Measurements from ENCODE around the gene GTF2IRD1.
"Not testable (repeated sequence)": the region's sequence is repeated elsewhere in the genome, so short reads cannot be mapped to it uniquely, and the experiment has no call there.

Gene GTF2IRD1

DNA sequence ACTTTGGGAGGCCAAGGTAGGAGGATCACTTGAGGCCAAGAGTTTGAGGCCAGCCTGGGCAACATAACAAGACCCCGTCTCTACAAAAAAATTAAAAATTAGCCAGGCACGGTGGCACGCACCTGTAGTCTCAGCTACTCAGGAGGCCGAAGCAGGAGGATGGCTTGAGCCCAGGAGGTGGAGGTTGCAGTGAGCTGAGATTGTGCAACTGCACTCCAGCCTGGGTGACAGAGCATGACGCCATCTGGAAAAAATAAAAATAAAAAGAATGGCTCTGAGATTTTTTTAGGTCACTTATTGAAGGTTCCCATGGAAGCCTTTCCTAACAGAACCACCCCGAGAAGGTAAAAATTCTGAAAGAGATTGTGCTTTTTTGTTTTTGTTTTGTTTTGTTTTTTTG, 109.9 kb downstream of the GTF2IRD1 start:
- not testable (repeated sequence) for DNase-seq (ENCODE audit: low spot score)

DNA sequence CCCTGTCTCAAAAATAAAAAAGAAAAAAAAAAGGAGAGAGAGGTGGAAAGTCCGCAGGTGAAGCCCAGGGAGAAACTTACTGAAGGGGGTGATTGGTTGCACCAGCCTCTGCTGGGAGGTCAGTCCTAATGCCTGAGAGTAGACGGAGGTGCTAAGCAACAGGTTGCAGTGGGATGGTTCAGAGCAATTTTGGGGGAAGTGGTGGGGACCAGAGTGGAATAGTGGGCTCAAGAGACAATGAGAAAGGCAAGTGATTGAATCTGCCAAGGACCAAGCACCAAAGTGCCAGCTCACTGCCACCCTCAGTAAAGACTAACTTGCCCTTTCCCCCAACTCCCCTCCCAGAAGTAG, 113.6 kb downstream of the GTF2IRD1 start:
- no peak for DNase-seq (ENCODE audit: low spot score)

DNA sequence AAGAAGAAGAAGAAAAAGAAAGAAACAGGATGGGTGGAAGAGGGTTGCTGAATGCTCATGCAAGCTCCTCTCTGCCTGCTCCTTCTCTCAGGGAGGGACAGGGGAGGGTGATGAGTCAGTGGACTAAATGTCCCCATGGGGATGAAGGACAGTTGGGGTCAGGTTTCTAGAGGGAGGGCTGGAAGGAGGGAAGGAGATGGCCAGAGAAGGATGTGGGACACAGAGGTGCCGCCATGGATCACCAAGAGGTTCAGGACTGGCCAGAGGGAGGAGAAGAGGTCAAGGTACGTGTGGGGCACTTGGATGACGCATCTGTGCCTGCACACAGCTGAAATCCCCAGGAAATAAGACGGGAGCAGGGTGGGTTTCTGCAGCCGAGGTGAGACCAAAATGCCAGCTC, 115.0 kb downstream of the GTF2IRD1 start:
- DNase-seq (ENCODE audit: low spot score): no peak

DNA sequence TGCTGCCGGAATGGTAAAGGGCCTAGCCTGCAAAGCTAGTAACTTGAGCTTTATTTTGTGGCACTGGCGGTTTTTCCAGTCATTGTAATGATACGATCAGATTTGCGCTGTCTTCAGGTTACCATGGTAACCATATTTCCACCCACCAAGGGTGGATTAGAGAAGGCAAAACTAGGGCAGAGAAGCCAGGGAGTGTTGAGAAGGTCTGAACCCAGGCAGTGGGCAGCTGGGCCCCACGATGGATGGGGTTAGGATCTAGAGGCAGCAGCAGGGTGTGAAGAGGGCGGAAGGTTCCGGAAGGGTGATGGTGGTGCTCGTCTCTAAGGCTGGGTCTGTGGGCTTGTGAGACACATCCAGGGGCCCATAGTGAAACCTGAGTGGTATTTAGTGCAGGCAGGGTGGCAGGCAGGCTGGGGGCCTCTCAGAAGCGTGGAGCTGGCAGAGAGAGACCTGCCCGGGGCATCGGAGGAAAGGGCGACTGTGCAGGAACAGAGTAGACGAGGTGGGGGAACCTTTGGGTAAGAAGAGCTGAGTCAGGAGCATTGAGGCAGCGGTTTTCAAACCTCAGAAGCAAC, 115.9 kb downstream of the GTF2IRD1 start:
- no peak for DNase-seq (ENCODE audit: low spot score)

DNA sequence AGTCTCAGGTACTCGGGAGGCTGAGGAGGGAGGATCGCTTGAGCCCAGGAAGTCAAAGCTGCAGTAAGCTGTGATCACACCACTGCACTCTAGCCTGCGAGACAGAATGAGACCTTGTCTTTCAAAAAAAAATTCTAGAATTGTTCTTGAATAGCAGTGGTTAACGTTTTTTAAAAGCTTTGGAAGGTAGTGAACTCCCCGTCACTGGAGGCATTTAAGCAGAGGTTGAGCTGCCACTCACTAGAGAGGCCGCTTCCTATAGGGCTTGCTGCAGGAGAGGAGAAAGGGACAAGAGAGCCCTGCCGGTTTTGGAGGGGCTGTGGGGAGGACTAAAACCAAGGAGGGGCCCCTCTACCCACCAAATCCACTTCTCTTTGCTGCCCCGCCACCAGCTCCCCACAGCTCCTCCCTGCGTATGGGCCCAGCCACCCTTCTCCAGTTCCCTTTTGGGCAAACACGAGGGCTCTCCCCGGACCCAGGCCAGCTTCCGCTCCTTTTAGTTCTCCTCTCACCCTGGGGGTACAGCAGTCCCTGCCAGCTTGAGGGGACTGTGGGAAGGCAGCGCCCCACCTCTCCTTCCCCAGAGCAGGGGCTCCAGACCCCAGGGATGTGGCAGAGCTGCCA, 116.9 kb downstream of the GTF2IRD1 start:
- DNase-seq (ENCODE audit: low spot score): no peak

DNA sequence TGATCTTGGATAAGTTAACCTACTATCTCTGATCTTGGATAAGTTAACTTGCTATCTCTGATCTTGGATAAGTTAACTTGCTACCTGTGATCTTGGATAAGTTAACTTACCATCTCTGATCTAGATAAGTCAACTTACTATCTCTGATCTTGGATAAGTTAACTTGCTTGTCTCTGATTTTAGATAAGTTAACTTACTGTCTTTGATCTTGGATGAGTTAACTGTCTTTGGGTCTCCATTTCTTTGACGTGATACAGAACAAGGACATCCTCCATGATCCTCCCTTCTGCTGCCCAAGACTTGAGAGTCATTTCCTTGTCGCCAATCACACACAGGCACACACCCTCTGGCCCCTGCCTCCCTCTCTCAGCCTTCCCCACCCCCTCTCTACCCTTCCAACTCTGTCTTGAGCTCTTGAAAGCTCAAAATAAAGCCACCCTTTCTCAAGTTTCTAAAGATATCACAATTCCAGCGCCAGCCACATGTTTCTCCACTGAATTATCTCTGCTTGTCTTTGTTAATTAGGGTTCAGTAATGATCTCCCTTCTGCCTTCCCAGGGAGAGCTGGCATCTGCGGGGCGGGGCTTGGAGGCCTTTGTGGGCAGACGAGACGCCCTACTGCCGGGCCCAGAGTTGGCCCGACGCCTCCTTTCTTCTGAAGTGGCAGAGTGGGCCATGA, 118.7 kb downstream of the GTF2IRD1 start:
- no peak for DNase-seq (ENCODE audit: low spot score)

DNA sequence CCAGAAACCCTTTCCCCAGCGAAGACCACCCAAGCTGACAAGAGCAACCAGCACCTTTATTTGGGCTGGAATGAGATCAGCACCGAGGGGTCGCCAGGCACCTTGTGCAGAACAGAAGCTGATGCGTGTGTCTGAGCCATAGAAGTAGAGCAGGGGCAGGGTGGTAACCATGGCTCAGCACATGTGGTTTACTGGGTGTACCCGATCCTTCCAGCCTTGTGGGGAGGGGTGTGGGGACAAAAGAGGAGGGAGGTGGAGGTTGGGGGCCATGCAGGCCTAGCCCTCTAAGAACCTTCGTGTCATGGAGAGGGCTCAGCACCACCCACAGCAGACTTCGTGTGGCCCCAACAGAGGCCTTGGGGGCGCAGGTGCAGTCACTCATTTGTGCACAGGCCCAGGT, 119.8 kb downstream of the GTF2IRD1 start:
- DNase-seq (ENCODE audit: low spot score): no peak

DNA sequence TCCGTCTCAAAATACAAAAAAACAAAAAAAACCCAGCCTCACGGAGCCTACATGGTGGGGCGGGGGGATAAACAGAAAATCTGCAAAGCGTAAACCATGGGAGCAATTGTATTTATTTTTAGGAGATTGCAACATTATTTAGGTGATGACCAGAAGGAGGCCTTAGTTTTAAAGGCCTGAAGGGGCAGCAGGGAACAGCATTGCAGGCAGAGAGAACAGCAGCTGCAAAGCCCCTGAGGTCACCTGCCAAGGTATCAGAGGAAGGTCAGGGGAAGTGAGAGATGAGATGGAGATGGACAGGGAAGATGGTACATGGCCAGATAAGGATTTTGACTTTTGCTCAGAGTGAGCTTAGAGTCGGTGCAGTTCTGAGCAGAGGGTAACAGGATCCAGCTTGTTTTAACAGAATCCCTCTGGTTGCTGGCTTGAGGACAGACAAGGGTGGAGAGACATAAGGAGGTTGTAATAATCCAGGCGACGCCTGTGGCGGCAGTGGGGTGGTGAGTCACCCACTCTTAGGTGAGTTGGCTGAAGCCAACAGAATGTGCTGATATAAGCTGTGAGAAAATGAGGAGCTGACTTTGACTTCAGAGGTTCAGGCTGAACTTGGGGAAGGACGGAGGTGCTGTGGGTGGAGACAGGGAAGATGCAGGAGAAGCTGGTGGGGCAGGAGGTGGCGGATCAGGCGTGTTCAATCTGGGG, 121.5 kb downstream of the GTF2IRD1 start:
- no peak for DNase-seq (ENCODE audit: low spot score)

GRCh38 chr7:74575811-74576210, 122.1 kb downstream of the GTF2IRD1 start:
- no peak for DNase-seq (ENCODE audit: low spot score)

DNA sequence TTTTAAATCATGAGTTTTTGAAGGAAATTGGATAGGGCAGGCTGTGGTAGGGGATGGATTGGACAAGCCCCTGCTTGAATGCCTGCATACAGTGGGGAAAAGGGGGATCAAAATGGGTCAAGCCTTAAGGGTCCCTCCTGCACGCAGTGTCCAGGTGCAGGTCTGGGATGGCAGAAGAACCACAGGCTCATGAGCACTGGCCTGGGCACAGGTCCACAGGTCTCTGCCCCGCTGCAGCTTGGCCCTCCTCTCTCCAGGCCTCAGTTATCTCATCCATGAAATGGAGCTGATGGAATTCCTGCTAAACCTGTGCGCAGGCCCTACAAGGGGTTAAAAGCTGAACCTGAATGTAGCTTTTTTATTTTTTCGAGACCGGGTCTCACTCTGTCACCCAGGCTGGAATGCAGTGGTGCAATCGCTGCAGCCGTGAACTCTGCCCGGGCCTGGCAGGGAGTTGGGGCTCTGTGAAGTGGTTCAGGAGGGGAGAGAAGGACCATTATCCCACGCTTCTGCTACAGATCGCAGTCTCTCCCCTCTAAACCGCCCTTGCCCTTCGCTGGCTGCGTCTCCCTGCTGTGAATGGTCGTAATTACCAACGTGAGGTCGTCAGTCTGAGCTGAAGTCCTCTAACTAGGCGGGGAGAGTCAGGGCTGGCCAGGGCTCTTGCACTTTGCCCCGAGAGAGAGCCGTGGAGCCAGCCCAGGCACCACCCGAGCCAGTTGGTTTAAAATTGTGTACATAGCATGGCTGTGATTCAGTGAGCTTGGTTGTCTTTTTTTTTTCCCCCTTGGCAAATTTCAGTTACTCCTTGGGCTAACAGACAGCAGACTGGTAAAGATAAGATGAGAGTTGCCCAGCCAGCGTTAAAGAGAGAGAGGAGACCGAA, 126.3 kb downstream of the GTF2IRD1 start:
- peak; percentile 58 for DNase-seq (ENCODE audit: low spot score)

- DNase-seq (ENCODE audit: low spot score): no peak
Observed at GRCh38 chr7:74581916-74582440, 128.3 kb downstream of the GTF2IRD1 start.

DNA sequence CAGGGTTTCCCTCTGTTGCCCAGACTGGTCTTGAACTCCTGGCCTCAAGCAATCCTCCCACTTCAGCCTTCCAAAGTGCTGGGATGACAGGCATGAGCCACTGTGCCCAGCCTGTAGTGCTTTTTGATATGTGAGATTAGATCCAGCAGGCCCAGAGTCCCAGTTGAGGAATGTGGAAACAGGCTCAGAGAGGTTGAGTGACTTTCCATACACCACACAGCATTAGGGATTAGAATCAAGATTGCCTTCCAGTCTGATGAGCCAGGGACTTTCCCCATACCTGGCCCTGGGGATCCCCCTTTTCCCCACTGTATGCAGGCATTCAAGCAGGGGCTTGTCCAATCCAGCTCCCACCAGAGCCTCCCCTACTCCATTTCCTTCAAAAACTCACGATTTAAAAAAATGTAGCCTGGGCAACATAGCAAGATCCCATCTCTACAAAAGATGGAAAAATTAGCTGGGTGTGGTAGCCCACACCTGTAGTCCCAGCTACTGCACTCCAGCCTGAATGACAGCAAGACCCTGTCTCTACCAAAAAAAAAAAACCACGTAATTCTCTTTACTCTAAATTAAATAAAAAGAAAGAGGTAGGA, 128.8 kb downstream of the GTF2IRD1 start:
- no peak for DNase-seq (ENCODE audit: low spot score)

- no peak for DNase-seq (ENCODE audit: low spot score)
Observed at GRCh38 chr7:74583630-74584029, 129.9 kb downstream of the GTF2IRD1 start.

DNA sequence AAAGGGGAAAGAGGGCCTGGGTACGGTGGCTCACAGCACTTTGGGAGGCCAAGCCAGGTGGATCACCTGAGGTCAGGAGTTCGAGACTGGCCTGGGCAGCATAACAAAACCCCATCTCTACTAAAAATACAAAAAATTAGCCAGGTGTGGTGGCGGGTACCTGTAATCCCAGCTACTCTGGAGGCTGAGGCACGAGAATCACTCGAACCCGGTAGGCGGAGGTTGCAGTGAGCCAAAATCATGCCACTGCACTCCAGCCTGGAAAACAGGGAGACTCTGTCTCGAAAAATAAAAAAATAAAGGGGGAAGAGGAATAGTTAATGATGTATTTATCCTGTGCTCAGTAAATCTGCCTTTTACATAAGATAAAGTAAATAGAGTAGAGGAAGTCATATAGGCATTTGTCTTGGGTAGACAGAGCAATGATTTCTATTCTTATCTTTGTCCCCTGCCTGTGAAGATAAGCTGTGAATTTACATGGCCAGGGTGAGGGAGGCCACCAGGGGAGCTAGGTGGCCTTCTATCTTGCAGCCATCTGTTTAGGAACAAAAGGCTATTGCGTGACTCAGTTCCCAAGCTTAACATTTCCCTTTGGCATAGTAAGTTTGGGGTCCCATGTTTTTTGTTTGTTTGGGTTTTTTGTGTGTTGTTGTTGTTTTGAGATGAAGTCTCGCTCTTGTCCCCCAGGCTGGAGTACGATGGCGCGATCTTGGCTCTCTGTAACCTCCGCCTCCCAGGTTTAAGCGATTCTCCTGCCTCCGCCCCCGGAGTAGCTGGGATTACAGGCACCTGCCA, 130.7 kb downstream of the GTF2IRD1 start:
- DNase-seq (ENCODE audit: low spot score): no peak

GRCh38 chr7:74585844-74586243, 132.1 kb downstream of the GTF2IRD1 start:
- no peak for DNase-seq (ENCODE audit: low spot score)

DNA sequence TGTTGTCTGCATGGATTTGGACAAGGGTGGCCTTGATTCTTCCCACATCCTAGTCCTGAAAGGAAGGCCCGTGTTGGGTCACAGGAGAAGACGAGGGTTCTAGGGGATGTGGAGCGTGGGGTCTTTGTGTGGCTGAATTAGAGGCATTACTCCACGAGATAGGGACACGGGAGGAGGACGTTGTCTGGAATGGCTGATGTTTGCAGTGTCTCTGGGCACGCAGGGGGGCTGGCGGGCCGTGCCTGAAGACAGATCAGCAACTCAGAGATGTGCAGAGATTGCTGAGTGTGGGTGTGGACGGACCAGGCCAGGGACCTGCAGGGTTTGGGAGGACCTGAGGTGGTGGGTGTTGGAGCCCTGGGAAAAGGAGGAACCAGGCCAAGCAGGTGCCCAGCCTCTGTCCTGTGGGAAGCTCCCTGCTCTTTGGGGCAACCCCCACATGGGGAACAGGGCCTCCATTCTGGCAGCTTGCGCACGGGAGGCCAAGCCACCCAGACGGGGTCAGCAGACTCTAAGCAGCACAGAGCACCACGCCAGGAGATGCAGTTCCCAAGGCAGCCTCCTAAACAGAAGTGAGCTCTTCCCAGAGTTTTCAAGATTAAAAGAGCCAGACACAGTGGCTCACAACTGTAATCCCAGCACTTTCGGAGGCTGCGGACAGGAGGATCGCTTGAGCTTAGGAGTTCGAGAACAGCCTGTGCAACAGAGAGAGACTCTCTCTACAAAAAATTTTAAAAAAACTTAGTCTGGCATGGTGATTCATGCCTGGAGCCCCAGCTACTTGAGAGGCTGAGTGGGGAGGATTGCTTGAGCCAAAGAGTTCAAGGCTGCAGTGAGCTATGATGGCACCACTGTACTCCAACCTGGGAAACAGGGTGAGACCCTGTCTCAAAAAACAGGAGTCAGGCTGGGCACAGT, 132.8 kb downstream of the GTF2IRD1 start:
- no peak for DNase-seq (ENCODE audit: low spot score)

- DNase-seq (ENCODE audit: low spot score): peak; percentile 93
Observed at GRCh38 chr7:74587435-74588126, 133.9 kb downstream of the GTF2IRD1 start.

DNA sequence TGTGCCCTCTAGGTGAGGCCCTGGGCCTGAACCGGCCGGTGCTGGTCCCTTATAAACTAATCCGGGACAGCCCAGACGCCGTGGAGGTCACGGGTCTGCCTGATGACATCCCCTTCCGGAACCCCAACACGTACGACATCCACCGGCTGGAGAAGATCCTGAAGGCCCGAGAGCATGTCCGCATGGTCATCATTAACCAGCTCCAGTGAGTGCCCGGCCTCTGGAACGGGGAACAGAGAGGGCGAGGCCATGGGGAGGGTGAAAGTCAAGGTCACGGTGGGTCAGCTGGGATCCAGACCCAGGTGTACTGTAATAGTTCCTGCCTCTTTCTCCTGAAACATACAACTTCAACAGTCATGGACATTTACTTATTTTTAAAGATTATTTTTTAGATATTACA, 137.1 kb downstream of the GTF2IRD1 start:
- DNase-seq (ENCODE audit: low spot score): no peak

GRCh38 chr7:74598558-74598957, 144.9 kb downstream of the GTF2IRD1 start:
- peak; percentile 48 for DNase-seq (ENCODE audit: low spot score)
